Mesodermal cell (in vitro differentiated cells): ENCODE results near the gene OR10D3.
"Not testable (repeated sequence)": the region's sequence is repeated elsewhere in the genome, so short reads cannot be mapped to it uniquely, and the experiment has no call there.

Experiments
- H3K27ac ChIP-seq: 2 replicates; pipeline ENCODE4 v1.7.0; 2013; ENCODE audit warnings: mild to moderate bottlenecking, low read depth, low read length, moderate library complexity; ENCODE audit not compliant: severe bottlenecking
- H3K36me3 ChIP-seq: 2 replicates; pipeline ENCODE4 v1.7.1; 2013; ENCODE audit warnings: mild to moderate bottlenecking, low read length, moderate library complexity; ENCODE audit not compliant: control insufficient read depth, insufficient read depth
- H3K4me1 ChIP-seq: one replicate; pipeline ENCODE4 v1.7.1; 2013; ENCODE audit warnings: mild to moderate bottlenecking, low read length; ENCODE audit not compliant: insufficient read depth, control insufficient read depth, poor library complexity, severe bottlenecking
- H3K4me3 ChIP-seq: 2 replicates; pipeline ENCODE4 v1.7.0; 2013; ENCODE audit warnings: low read length, control low read depth, mild to moderate bottlenecking; ENCODE audit not compliant: insufficient read depth, poor library complexity, severe bottlenecking; ENCODE audit errors: extremely low read depth
- H3K9me3 ChIP-seq: 2 replicates; pipeline ENCODE4 v1.7.1; 2013; ENCODE audit warnings: mild to moderate bottlenecking, low read length, moderate library complexity; ENCODE audit not compliant: control insufficient read depth
- WGBS, 2 experiments: methylation state at CpG; one replicate each; pipeline ENCODE4 v1.1.5; 2013; ENCODE audit warnings: missing lambda C conversion rate in 2 of 2; ENCODE audit not compliant: insufficient coverage in 2 of 2; 5-methylcytosine and 5-hydroxymethylcytosine counted together

Gene OR10D3

GRCh38 chr11:124214027-124214426, 30.9 kb downstream of the OR10D3 start:
- Histone ChIP-seq H3K4me3 (no peak overlapping the region), H3K36me3 (no peaks in the 10 kb centered on the region), H3K27ac (no peak overlapping the region), H3K4me1 (no peaks in the 10 kb centered on the region), H3K9me3 (no peaks in the 10 kb centered on the region)
- WGBS, 2 experiments: no CpG with 5 or more reads among the region's 3 CpGs

- H3K4me1 ChIP-seq: no peaks in the 10 kb centered on the region
- H3K36me3 ChIP-seq: no peaks in the 10 kb centered on the region
- no peaks in the 10 kb centered on the region for H3K9me3 ChIP-seq
- H3K27ac ChIP-seq: no peak overlapping the region
- no peak overlapping the region for H3K4me3 ChIP-seq
These were observed 36.0 kb downstream of the OR10D3 start for GRCh38 chr11:124219126-124219525.

GRCh38 chr11:124222407-124222806, 39.3 kb downstream of the OR10D3 start:
- H3K27ac ChIP-seq: no peak overlapping the region
- 100% methylated on average over 1 of the region's 2 CpGs for WGBS, 2 experiments
- no peak overlapping the region for H3K4me3 ChIP-seq
- H3K36me3 ChIP-seq: no peaks in the 10 kb centered on the region
- no peaks in the 10 kb centered on the region for H3K4me1 ChIP-seq
- no peaks in the 10 kb centered on the region for H3K9me3 ChIP-seq

- not testable (repeated sequence) for H3K27ac ChIP-seq, H3K4me3 ChIP-seq, H3K4me1 ChIP-seq, H3K9me3 ChIP-seq, H3K36me3 ChIP-seq
- 76 to 83% methylated on average over 5 to 6 of the region's 9 CpGs for WGBS, 2 experiments
These were observed 41.7 kb downstream of the OR10D3 start for GRCh38 chr11:124224618-124225423.

GRCh38 chr11:124225471-124225870, 42.3 kb downstream of the OR10D3 start:
- Histone ChIP-seq H3K4me3 (no peak overlapping the region), H3K9me3 (no peaks in the 10 kb centered on the region), H3K36me3 (no peaks in the 10 kb centered on the region), H3K4me1 (no peaks in the 10 kb centered on the region), H3K27ac (no peak overlapping the region)
- WGBS, 2 experiments: no CpG with 5 or more reads among the region's 1 CpG

- no CpG with 5 or more reads among the region's 1 CpG for WGBS, 2 experiments
These were observed 50.2 kb downstream of the OR10D3 start for GRCh38 chr11:124233376-124233775.

More at GRCh38 chr11:124233376-124233775, 50.2 kb downstream of the OR10D3 start:
- no peaks in the 10 kb centered on the region for H3K9me3 ChIP-seq
- H3K4me3 ChIP-seq: no peak overlapping the region
- H3K4me1 ChIP-seq: no peaks in the 10 kb centered on the region
- H3K36me3 ChIP-seq: no peaks in the 10 kb centered on the region
- H3K27ac ChIP-seq: no peak overlapping the region
